SW480 (cell line): Measurements from ENCODE around the gene DISC1.
"Not testable (repeated sequence)": the region's sequence is repeated elsewhere in the genome, so short reads cannot be mapped to it uniquely, and the experiment has no call there.

ENCODE experiments used
- DNase-seq: peaks from one replicate; pipeline ENCODE4 v3.0.0-alpha.2; 2016; ENCODE audit warnings: low spot score

The DISC1 gene

GRCh38 chr1:231961801-231962200 is 335.2 kb downstream of the DISC1 start:
- DNase-seq, result not testable (repeated sequence)

DNA sequence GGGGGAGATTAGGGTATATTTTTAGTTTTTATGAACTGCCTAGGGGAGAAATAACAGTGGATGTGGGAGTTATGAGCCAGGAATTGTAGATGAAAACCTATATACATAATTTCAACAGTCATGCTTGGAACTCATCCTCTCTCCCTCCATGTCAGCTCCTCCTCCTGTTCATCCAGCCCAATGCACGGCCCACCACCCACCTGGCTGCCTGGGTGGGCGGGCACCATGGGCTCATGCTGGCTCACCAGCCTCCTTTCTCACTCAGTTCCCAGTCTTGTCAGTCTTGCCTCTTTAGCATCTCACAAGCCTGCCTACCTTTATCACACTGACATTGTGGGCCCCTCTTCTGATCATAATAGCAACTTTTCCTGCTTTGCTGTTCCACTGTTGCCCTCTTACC is 336.0 kb downstream of the DISC1 start:
- no peak for DNase-seq

- no peak for DNase-seq
Measured at GRCh38 chr1:231964241-231964640, 337.7 kb downstream of the DISC1 start.

DNA sequence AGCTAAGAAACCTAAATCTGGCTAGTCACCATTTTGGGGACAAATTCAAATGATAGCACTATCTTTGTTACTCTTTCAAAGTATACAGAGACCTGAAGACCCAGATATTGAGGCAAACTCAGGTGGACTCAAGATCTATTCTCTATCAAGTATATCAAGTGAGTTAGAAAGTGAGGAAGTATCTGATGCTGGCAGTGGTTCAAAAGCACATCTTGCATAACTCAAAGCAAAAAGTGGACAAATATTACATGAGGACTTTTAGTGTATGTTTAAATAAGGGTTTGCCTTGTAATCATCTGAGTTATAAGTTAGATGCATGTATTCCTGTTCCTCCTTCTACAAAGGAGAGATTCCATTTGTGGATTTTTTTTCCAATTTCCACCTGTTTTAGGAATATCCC is 338.4 kb downstream of the DISC1 start:
- no peak for DNase-seq

GRCh38 chr1:231965615-231966014 is 339.0 kb downstream of the DISC1 start:
- DNase-seq, result no peak

DNA sequence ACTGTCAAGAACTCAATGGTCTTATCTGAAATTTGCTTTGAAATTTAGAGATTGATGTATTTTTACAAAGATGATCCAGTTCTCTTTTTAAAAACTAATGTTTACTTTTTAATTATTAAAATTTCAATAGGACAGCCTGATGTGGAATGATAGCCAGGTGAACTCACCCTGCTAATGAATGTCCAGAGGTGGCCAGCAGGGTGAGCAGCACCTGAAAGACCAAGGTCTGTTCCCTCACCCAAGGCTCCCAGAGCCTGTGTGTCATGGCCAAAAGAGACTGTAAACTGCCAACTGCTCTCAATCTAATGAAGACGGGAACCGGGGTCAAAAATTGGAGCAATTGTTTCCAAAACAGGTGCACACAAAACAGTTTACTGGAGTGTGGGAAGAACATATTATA is 340.4 kb downstream of the DISC1 start:
- DNase-seq, result no peak

DNA sequence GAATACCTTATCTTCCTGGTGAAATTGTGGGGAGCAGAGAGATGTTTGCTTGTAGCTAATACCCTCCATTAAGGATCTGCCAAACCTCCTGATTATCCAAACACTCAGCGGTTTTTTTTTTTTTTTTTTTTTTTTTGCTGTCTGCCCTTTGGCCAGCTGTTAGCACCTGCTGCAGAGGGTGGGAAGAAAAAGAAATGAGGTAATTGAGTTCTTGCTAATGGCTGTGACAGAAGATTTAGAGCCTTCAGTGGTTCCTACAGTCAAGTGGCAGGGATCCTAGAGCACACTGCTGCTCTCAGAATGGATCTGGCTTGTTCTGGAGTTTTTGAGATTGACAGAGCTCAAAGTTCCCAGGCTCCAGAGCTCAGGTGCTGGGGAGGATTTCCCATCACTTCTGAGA is 342.5 kb downstream of the DISC1 start:
- no peak for DNase-seq

GRCh38 chr1:231969761-231970160 is 343.2 kb downstream of the DISC1 start:
- DNase-seq, result not testable (repeated sequence)

DNA sequence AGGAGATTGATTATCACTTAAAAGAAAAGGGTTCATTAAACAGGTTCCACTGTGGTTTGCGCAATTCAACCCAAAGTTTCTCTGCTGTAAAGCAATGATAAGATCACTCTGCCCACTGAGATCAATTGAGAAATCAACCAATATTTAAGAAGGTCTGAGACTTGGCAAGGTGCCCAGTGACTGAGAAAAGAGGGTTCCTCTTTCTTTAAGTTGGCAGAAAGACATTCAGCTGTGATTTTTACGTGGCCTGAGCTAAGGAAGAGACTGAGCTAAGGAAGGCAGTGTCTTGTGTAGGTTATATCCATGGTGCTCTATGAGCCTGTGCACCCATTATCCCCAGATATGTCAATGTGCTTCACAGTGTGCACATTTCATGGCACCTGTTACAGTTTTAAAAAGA is 344.1 kb downstream of the DISC1 start:
- no peak for DNase-seq

- DNase-seq, result no peak
Measured at GRCh38 chr1:231971397-231972110, 345.0 kb downstream of the DISC1 start.

- DNase-seq, result no peak
Measured at GRCh38 chr1:231972111-231972445, 345.5 kb downstream of the DISC1 start.

DNA sequence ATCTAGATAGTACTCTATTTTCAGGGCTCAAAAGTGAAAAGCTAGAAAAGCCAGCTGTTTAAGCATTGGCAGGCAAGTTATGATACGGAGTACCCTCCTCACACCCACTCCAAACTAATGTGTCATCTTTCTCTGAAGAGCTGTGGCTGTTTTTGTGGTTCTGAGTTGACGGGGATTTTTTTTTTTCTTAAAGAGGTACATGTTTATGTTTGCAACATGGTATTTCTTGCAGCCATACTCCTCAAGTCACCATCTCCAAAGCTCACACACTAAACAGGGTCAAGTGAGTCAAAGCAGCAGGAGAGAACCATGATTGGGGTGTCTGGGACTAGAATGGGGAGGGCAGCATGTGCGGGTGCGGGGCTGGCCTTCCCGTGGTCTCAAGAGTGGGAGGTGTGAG is 347.2 kb downstream of the DISC1 start:
- no peak for DNase-seq

DNA sequence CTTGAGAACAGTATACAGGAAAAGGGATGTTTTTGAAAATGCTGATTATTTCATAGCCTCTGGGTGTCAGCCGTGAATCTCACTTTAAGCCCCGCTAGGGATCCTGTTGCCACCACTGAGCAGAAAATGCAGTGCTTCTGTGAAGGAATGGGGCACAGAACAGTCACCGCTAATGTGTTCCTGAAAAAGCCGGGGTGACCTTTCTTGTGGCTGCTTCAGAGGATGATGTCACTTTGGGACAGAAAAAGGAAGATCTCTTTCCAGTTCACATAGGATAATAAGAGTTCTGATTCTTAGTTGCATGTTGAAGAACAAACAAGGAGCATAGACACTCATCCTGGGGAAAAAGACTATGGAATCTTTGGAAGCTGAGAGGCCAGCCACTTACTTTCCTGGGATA is 349.6 kb downstream of the DISC1 start:
- DNase-seq, result no peak

DNA sequence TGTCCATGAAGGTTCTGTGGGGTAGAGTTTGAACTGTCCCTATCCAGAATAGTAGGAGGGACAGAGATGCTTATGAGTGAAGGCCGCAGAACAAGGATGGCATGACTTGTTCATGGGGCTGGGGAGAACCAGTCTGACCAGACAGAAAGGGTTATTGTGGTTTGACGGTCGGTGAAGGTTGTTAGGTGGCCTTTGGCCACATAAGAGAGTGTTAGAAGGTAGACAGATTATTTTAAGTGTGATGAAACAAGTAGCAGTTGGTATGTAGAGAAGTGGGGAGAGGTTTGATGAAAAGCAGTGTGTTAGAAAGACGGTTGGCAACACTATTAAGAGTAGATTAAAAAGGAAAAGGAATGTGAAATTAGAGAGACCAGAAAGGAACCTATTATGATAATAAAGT is 355.1 kb downstream of the DISC1 start:
- no peak for DNase-seq

DNA sequence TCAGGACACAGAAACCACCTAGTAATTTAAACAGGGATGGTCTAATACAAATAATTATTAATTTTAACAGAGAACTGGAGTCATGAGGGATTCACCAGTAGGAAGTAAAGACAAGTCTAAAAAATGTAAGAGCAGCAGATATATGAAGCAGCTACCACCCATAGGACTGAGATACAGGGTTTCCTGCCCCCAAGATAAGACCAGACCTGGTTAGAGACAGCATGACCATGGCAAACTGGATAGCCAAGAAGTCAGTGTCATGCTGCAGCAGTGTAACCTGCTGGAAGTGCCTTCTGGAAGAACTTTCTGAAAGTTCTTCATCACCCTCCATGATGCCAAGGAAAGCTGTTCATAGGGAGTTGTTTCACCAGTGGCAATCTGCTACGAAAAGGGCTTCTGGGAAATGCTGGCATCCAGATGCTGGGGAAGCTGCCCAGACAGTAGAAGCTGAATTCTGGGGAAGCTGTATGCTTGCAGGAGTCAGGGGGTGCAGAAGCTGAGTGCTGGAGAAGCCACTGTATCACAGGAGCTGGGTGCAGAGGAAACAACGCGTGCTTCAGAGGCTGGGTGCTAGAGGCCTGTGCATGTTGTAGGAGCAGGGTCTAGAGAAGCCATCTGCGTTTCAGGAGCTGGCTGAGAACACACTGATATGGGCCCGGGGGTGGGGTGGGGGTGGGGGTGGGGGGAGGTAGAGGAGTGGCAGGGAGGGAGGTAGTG is 356.4 kb downstream of the DISC1 start:
- no peak for DNase-seq

DNA sequence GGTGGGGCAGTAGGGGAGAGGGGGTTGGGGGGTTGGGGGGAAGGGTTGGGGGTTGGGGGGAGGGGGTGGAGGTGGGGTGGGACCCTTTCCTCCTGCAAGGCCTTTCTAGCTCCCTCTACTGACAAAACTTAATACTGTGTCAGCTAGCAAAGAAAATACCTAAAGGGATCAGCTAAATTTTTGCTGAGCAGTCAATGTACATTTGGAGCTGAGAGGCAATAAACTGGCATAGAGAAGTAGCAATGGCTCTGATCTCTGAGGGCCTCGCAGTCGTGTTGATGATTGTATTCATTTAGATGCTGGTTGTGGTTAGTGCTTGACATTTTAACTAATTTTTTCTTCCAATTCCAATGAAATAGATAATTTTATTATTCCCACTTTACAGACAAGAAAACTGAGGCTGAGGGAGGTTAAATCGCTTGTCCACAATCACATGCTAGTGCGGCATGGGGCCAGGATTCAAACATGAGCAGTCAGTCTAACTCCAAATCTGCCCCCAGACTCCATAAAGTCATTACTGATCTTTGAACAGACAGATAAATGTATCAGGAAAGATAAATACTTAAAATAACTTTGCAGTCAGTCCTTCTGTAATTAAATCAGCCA is 357.1 kb downstream of the DISC1 start:
- no peak for DNase-seq

DNA sequence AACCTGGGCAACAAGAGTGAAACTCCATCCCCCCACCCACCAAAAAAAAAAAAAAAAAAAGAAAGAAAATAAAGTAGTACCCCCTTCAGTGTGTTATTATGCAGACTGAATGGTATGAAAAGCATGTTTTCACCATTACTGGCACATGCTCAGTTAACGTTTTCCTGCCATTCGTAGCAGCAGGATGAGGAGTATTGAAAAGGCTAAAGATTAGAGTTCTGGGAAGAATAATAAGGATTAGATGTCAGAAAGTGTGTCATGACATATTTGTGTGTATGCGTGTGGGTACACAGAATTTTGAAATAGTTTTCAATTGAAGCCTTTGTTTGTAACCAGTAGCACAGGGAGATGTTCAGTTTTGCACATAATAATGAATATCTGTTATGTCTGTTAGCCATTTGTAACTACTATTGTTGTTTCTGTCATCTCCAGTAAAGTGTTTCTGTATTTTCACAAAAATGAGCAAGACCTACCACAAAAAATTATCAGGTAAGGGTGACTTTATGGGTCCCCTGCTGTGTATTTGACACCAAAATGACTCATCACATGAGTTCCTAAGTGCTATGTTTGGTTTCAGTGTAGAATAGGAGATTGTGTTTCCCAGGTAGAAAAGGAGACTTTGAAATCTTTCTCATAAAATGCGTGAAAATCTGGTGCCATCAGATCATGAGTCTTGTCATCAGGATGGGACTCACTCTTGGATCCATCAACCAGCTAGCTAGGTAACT is 358.9 kb downstream of the DISC1 start:
- no peak for DNase-seq

DNA sequence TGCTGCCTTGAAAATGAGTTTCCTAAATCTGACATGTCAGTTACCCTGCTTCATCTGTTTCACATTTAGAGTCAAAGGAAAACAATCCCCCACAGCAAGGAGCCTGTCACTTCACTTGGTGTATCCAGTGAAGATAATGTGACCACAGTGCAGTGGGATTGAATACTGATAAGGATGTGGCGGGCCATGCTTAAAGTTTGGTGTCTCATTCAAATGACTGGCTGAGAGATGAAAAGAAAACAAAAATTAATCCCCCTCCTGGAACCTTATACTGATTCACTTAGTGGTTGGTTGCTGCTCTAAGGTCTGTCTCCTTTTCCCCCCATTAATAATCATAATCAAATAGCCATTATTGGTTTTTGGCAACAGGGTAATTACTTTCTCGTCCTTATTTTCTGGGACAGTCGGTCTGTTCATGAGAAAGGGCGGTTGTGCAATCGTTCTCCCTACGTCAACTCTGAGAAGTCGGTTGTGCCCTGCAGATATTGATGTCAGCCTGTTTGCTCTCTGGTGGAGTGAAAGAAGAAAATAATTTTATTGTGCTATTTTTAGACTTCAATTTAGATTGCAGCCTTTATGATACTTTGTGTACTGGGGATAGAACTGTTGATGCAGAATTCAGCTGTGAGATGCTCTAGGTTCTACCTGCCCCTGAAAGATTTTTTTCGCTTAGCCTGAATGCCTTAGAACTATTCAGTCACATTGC is 360.2 kb downstream of the DISC1 start:
- no peak for DNase-seq

- no peak for DNase-seq
Measured at GRCh38 chr1:231990388-231990787, 363.8 kb downstream of the DISC1 start.

DNA sequence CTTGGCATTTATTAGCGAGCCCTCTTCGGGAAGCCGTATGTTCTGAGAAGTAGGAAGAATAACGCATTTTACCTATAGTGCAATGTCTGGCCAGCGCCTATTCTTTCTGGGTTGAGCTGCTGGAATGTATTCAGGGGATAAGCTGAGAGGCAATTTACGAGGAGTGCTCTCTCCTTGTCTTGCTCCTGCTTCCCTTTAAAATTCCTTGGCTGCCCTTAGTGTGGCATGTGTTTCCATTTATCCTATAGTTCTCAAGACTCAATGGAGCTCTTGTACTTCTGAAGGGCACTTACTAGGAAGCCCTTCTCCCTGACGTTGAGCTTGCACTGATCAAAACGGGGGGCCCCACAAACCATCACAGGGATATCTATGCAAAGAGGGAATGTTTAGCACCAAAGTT is 364.6 kb downstream of the DISC1 start:
- no peak for DNase-seq

DNA sequence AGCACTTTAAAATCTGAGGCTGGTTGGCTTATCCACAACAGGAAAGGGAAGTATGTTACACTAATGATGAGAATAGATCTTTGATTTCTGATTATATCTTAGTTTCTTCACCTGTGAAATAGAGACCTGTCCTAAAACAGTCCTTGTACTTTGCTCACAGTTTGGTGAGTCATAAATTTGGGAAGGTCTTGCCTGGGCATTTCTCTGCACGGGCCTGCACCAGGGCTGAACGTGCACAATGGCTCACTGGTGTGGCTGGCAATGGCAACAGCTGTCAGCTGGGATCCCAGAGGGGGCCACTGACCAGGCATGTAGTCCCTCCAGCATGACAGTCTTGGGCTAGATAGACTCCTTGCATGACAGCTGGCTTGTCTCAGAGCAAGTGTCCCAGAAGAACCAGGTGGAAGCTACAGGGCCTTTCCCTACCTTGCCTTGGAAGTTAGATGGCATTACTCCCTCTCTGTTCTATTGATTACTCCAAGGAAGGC is 367.4 kb downstream of the DISC1 start:
- no peak for DNase-seq

DNA sequence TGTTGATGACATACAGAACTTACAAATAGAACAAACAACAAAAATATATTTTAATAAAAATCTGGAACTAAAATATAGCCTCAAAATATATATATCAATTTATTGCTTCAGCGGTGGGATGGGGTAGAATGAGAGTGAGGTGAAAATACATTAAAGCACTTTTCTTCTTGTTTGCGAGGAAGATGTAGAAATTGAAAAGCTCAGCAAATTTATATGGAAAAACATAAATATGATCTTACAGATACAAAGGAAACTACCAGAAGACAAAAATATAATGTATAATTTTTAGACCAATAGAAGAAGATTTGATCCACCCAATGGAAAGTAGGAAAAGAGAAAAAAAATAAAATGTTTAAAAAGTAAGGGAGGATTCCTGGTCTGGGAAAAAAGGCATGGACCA is 372.2 kb downstream of the DISC1 start:
- no peak for DNase-seq
